ENCODE results near the gene PLEKHG3. TPM values are rescaled to one million over a fixed set of nuclear protein-coding genes. Genes with fewer than 3 reads are reported as not detected.

PLEKHG3 gene
- polyA plus RNA-seq, 1 donor (not counting 4 experiments of a cell fraction or from before 2014, with no cell fraction given), result 71.0 TPM

DNA sequence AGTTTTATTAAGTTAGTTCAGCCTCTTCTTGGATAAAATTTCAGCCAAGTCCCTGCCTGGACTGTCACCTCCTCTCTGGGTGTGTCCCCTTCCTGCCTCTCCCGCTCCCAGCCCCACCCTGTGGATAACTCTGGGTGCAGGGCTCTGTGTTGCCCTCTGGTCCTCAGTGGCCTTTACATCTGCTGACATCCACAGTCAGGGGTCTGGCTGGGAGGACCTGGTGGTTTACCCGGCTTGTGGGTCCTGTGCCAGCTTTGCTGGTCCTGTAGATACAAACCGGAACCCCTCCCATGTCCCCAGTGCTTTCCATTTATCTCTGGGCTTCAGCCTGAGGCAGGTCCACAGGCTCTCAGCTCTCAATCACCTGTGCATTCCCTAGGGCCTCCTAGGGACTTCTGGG is 28.9 kb upstream of the PLEKHG3 start:
- no peaks in the 10 kb centered on the region for H4K20me1 ChIP-seq (ENCODE audit: control insufficient read depth, extremely low read depth, insufficient read depth, low read length)
- no peak overlapping the region for H2AFZ ChIP-seq (ENCODE audit: control insufficient read depth, low read length)
- H3K9me1 ChIP-seq (ENCODE audit: control insufficient read depth, extremely low read depth, insufficient read depth, low read length), result peaks cover 3% of the 10 kb centered on the region
- H3K9me3 ChIP-seq (ENCODE audit: control insufficient read depth, low read depth, low read length), result no peaks in the 10 kb centered on the region
- dilution Hi-C loops (cut with MboI; ENCODE audit: extremely low pct_ligation_motif_present, low sequenced_read_pairs), result no loop called here
- no peak overlapping the region for H3K9ac ChIP-seq (ENCODE audit: control insufficient read depth, extremely low read depth, insufficient read depth, low read length)
- H3K4me2 ChIP-seq (ENCODE audit: control insufficient read depth, extremely low read depth, insufficient read depth, low read depth, low read length), result no peak overlapping the region
- H3K4me1 ChIP-seq (ENCODE audit: control insufficient read depth, extremely low read depth, insufficient read depth, low read length), result peaks cover 35% of the 10 kb centered on the region
- TF ChIP-seq CTCF (optimal IDR thresholded peaks at IDR 0.05 in 1 of 3, IDR thresholded peaks at IDR 0.05 in 1 of 3, conservative IDR thresholded peaks at IDR 0.05 in 1 of 3; ENCODE audit: extremely low read depth in 1 of 3, insufficient read depth in 2 of 3, low read length in 3 of 3), result no peak
- no peaks in the 10 kb centered on the region for H3K36me3 ChIP-seq (ENCODE audit: control insufficient read depth in 2 of 2, extremely low read depth in 1 of 2, insufficient read depth in 2 of 2, low read length in 2 of 2)
- no peaks in the 10 kb centered on the region for H3K79me2 ChIP-seq (ENCODE audit: control insufficient read depth, insufficient read depth, low read length)
- H3K4me3 ChIP-seq (ENCODE audit: control insufficient read depth in 2 of 3, extremely low read depth in 1 of 3, insufficient read depth in 2 of 3, low read depth in 1 of 3, low read length in 3 of 3), result no peak overlapping the region
- H3K27ac ChIP-seq (ENCODE audit: control insufficient read depth, insufficient read depth, low read length), result no peak overlapping the region
- no peaks in the 10 kb centered on the region for H3K27me3 ChIP-seq (ENCODE audit: control insufficient read depth, extremely low read depth, insufficient read depth, low read length)
- FAIRE-seq, result no peak
- DNase-seq (ENCODE audit: low read depth, low spot score), result no peak

DNA sequence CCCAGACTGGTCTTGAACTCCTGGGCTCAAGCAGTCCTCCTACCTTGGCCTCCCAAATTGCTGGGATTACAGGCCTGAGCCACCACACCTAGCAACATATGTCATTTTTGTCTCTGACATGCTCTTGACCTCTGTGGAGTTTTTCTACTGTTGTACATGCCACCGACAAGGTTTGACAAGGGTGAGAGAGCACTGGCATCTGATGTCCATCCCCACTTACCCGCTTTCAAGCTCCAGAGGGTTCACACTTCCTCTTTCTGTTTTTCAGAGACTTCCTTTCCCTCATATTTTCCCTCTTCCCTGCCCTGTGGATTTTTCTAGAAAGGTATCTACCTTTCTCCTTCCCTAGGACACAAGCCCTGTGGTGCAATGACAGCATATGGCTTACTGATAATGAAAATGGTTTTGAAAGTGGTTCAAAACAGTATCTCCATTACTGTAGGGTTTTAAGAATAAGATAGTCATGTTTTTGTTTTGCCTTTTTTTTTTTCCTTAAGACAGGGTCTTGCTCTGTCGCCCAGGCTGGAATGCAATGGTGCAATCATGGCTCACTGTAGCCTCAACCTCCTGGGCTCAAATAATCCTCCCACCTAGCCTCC is 27.7 kb upstream of the PLEKHG3 start:
- peaks cover 3% of the 10 kb centered on the region for H3K9me1 ChIP-seq (ENCODE audit: control insufficient read depth, extremely low read depth, insufficient read depth, low read length)
- no peak overlapping the region for H3K4me2 ChIP-seq (ENCODE audit: control insufficient read depth, extremely low read depth, insufficient read depth, low read depth, low read length)
- no peak overlapping the region for H2AFZ ChIP-seq (ENCODE audit: control insufficient read depth, low read length)
- no peak for DNase-seq (ENCODE audit: low read depth, low spot score)
- H3K27me3 ChIP-seq (ENCODE audit: control insufficient read depth, extremely low read depth, insufficient read depth, low read length), result no peaks in the 10 kb centered on the region
- no peak overlapping the region for H3K4me3 ChIP-seq (ENCODE audit: control insufficient read depth in 2 of 3, extremely low read depth in 1 of 3, insufficient read depth in 2 of 3, low read depth in 1 of 3, low read length in 3 of 3)
- dilution Hi-C loops (cut with MboI; ENCODE audit: extremely low pct_ligation_motif_present, low sequenced_read_pairs), result no loop called here
- H3K36me3 ChIP-seq (ENCODE audit: control insufficient read depth in 2 of 2, extremely low read depth in 1 of 2, insufficient read depth in 2 of 2, low read length in 2 of 2), result no peaks in the 10 kb centered on the region
- no peaks in the 10 kb centered on the region for H3K9me3 ChIP-seq (ENCODE audit: control insufficient read depth, low read depth, low read length)
- no peak overlapping the region for H3K27ac ChIP-seq (ENCODE audit: control insufficient read depth, insufficient read depth, low read length)
- H4K20me1 ChIP-seq (ENCODE audit: control insufficient read depth, extremely low read depth, insufficient read depth, low read length), result no peaks in the 10 kb centered on the region
- no peak overlapping the region for H3K9ac ChIP-seq (ENCODE audit: control insufficient read depth, extremely low read depth, insufficient read depth, low read length)
- H3K79me2 ChIP-seq (ENCODE audit: control insufficient read depth, insufficient read depth, low read length), result no peaks in the 10 kb centered on the region
- H3K4me1 ChIP-seq (ENCODE audit: control insufficient read depth, extremely low read depth, insufficient read depth, low read length), result peaks cover 46% of the 10 kb centered on the region
- no peak for TF ChIP-seq CTCF (optimal IDR thresholded peaks at IDR 0.05 in 1 of 3, IDR thresholded peaks at IDR 0.05 in 1 of 3, conservative IDR thresholded peaks at IDR 0.05 in 1 of 3; ENCODE audit: extremely low read depth in 1 of 3, insufficient read depth in 2 of 3, low read length in 3 of 3)
- TF ChIP-seq EZH2 (IDR thresholded peaks at IDR 0.05; ENCODE audit: low read length), result no peak
- no peak for FAIRE-seq

All from keratinocyte (primary cell).